ENCODE measurements around the gene TMEM132C.

DNA sequence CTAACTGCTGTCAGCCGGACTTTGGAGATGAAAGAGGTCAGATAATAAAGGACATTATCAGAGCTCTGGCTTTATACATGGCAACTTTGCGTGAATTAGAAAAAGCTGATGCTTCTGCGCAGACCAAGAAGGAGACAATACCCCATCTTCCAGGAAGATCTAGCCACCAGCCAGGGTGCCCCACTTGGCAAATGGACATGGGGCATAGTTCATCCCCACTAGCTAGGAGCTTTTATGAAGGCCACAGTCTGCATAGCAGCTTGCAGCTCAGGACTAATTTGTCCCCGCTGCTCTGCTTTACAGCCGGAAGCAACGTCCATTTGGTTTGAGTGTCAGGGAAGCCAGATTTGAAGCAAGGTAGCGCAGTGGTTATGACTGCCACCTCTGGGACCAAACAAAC, 101.0 kb downstream of the TMEM132C start:
- TF ChIP-seq CTCF (conservative IDR thresholded peaks at IDR 0.05; ENCODE audit: low read depth, low read length): no peak
- no peak for TF ChIP-seq EZH2 (IDR thresholded peaks at IDR 0.05; ENCODE audit: low read length, unreplicated experiment)
- TF ChIP-seq EZH2phosphoT487 (IDR thresholded peaks at IDR 0.05; ENCODE audit: borderline replicate concordance, low read length): no peak
